ENCODE results near the gene ATP8B3.

ATP8B3 gene

GRCh38 chr19:1811942-1812425 lies at the start of gene ATP8B3:
TSS of gene ATP8B3 (minus strand) at chr19:1812276. CDS start at chr19:1811736, 540 bp downstream.
- in situ Hi-C loops (cut with MboI; ENCODE audit: low sequenced_read_pairs) = no loop called here

GRCh38 chr19:1861599-1862031 lies 49.5 kb upstream of the ATP8B3 start:
- in situ Hi-C loops (cut with MboI; ENCODE audit: low sequenced_read_pairs) = no loop called here

- in situ Hi-C loops (cut with MboI; ENCODE audit: low sequenced_read_pairs) = no loop called here
Observed at GRCh38 chr19:1860821-1861598, 48.9 kb upstream of the ATP8B3 start.

GRCh38 chr19:1860042-1860775 lies 48.1 kb upstream of the ATP8B3 start:
- in situ Hi-C loops (cut with MboI; ENCODE audit: low sequenced_read_pairs) = no loop called here

- in situ Hi-C loops (cut with MboI; ENCODE audit: low sequenced_read_pairs) = no loop called here
Observed at GRCh38 chr19:1859331-1859781, 47.3 kb upstream of the ATP8B3 start.

GRCh38 chr19:1858412-1859081 lies 46.5 kb upstream of the ATP8B3 start:
- in situ Hi-C loops (cut with MboI; ENCODE audit: low sequenced_read_pairs) = no loop called here

- in situ Hi-C loops (cut with MboI; ENCODE audit: low sequenced_read_pairs) = no loop called here
Observed at GRCh38 chr19:1857648-1858326, 45.7 kb upstream of the ATP8B3 start.

- in situ Hi-C loops (cut with MboI; ENCODE audit: low sequenced_read_pairs) = no loop called here
Observed at GRCh38 chr19:1856698-1857603, 44.9 kb upstream of the ATP8B3 start.

GRCh38 chr19:1856345-1856697 lies 44.2 kb upstream of the ATP8B3 start:
- in situ Hi-C loops (cut with MboI; ENCODE audit: low sequenced_read_pairs) = no loop called here

- in situ Hi-C loops (cut with MboI; ENCODE audit: low sequenced_read_pairs) = no loop called here
Observed at GRCh38 chr19:1855828-1856255, 43.8 kb upstream of the ATP8B3 start.

- in situ Hi-C loops (cut with MboI; ENCODE audit: low sequenced_read_pairs) = no loop called here
Observed at GRCh38 chr19:1855040-1855827, 43.2 kb upstream of the ATP8B3 start.

- in situ Hi-C loops (cut with MboI; ENCODE audit: low sequenced_read_pairs) = no loop called here
Observed at GRCh38 chr19:1854542-1855039, 42.5 kb upstream of the ATP8B3 start.

- in situ Hi-C loops (cut with MboI; ENCODE audit: low sequenced_read_pairs) = no loop called here
Observed at GRCh38 chr19:1854039-1854541, 42.0 kb upstream of the ATP8B3 start.

- in situ Hi-C loops (cut with MboI; ENCODE audit: low sequenced_read_pairs) = no loop called here
Observed at GRCh38 chr19:1853295-1854038, 41.4 kb upstream of the ATP8B3 start.

- in situ Hi-C loops (cut with MboI; ENCODE audit: low sequenced_read_pairs) = no loop called here
Observed at GRCh38 chr19:1852581-1853128, 40.6 kb upstream of the ATP8B3 start.

- in situ Hi-C loops (cut with MboI; ENCODE audit: low sequenced_read_pairs) = no loop called here
Observed at GRCh38 chr19:1851654-1852580, 39.8 kb upstream of the ATP8B3 start.

Data from HL-60/S4 treated with retinoic acid at 250 ng/mL for 4 days and 3 days (cell line).